Heart right ventricle (tissue), 16 donors: ENCODE data around the gene CASK. TPM values are rescaled to one million over a fixed set of nuclear protein-coding genes. Genes with fewer than 3 reads are reported as not detected.

Experiments
- ATAC-seq, 8 donors: fragments of 200-7000 bp; cut with Tn5 transposase; one replicate each; pipeline ENCODE4 v1.9.1; 2020; ENCODE audit warnings: mild to moderate bottlenecking in 8 of 8, moderate library complexity in 8 of 8, moderate number of reproducible peaks in 1 of 8
- DNase-seq, 2 donors: peaks; one replicate each; pipeline ENCODE4 v3.0.0-alpha.2; 2020
- H3K27ac ChIP-seq, 10 donors: fragments of 200-600 bp; sonication (generic) in 2 of 10; one replicate each; pipeline versions ENCODE4 v1.5.0 to v1.8.0; 2020 to 2022; ENCODE audit warnings: mild to moderate bottlenecking in 3 of 10
- H3K27me3 ChIP-seq, 7 donors: fragments of 200-600 bp; one replicate each; pipeline ENCODE4 v1.8.0; 2021 to 2022; ENCODE audit warnings: mild to moderate bottlenecking in 2 of 7
- H3K36me3 ChIP-seq, 9 donors: fragments of 200-600 bp; sonication (generic) in 1 of 9; one replicate each; pipeline versions ENCODE4 v1.5.0 to v1.8.0; 2020 to 2022; ENCODE audit warnings: mild to moderate bottlenecking in 2 of 9
- H3K4me1 ChIP-seq, 9 donors: fragments of 200-600 bp; sonication (generic) in 1 of 9; one replicate each; pipeline versions ENCODE4 v1.5.0 to v1.8.0; 2020 to 2022; ENCODE audit warnings: mild to moderate bottlenecking in 4 of 9
- H3K4me3 ChIP-seq, 10 donors: fragments of 200-600 bp; sonication (generic) in 2 of 10; one replicate each; pipeline versions ENCODE4 v1.5.0 to v1.8.0; 2020 to 2022; ENCODE audit warnings: mild to moderate bottlenecking in 7 of 10, moderate library complexity in 2 of 10
- H3K9me3 ChIP-seq, 11 donors: fragments of 200-600 bp in 10 of 11; sonication (generic) in 2 of 11; one replicate each; pipeline versions ENCODE4 v1.5.0 to v1.8.0; 2013 to 2022; ENCODE audit warnings: mild to moderate bottlenecking in 2 of 11, control low read depth in 1 of 11, moderate library complexity in 1 of 11
- WGBS, 2 donors: extraction: QIAGEN DNeasy Blood & Tissue Kit; methylation state at CpG; one replicate each; pipeline ENCODE4 v1.1.7; 2013; ENCODE audit warnings: inconsistent platforms in 1 of 2; 5-methylcytosine and 5-hydroxymethylcytosine counted together
- intact Hi-C, 10 donors: fragments of 100-400 bp; cut with DNase I; formaldehyde crosslinking; loops; one replicate each; pipeline versions ENCODE4 v1.11.1 to v1.14.2; 2022
- polyA plus RNA-seq, 2 donors: library from polyadenylated mRNA; stranded (reverse); fragments of 200-250 nt; gene quantifications; one replicate each; pipeline ENCODE4 v1.2.3, GENCODE V29; 2013
- total RNA-seq, 10 donors: library from RNA; stranded (reverse); fragmentation: NEBNext Ultra II Directional in 3 of 10; extraction: Animal tissue kit (Norgen Biotek cat#: 25700) in 3 of 10; gene quantifications; one replicate each; pipeline versions ENCODE4 v1.2.1 to v1.2.4, GENCODE V29; 2021 to 2023
- TF ChIP-seq, protein P1 (sequence below), 9 donors: fragments of 200-600 bp; sonication (generic) in 2 of 9; IDR thresholded peaks; one replicate each; pipeline versions ENCODE4 v1.5.0 to v1.8.0; 2021 to 2022; ENCODE audit warnings: antibody characterized with exemption in 9 of 9, mild to moderate bottlenecking in 5 of 9, moderate library complexity in 1 of 9
- donor health status: Arrhythmogenic right ventricular cardiomyopathy.
- donor health status: ischemic (EF 13 %, LVEDD 7.1; RV severe dilation, severe dysfunction).
- donor health status: healthy with polysubstance abuse.
- donor health status: DM: no; HTN: yes; CAD: no.
- donor health status: DM: no; HTN: no; CAD: no.
- donor health status: ischemic (EF 25% LVEDD 6.9; RV normal size, moderate dysfunction).
- donor health status: ischemic (EF 25% LVEDD 5.7; RV mildly dilated, moderate dysfunction).
- donor health status: healthy.
- donor health status: DM: yes; HTN: yes; CAD: no.
- donor health status: Ischemic cardiomyopathy.
- donor health status: ischemic (EF 35%, LVEDD 5.7; RV mildly dilated, moderate dysfunction).
- donor health status: nonischemic (EF 11% LVEDD 7.7; RV severe dilation, severe dysfunction).
- donor health status: DM: yes; HTN: yes; CAD: no.
- donor health status: PGD.
- donor health status: ischemic (EF 29% LVEDD 5.4; RV normal size, mild dysfunction).
- donor health status: nonischemic (EF 23%, LVEDD 6.1; RV moderate dilation, normal function).

Gene CASK
- total and polyA plus RNA-seq, 12 donors = 2.2 to 20.7 (median 12.7) TPM

GRCh38 chrX:41671082-41671481 is 252.3 kb downstream of the CASK start:
- peaks cover 0 to 7% (median 0%) of the 10 kb centered on the region in 9 donors for H3K36me3 ChIP-seq
- no peak overlapping the region for H3K4me3 ChIP-seq
- no peak for DNase-seq
- H3K4me1 ChIP-seq = peaks cover 0 to 10% (median 5%) of the 10 kb centered on the region in 9 donors
- WGBS, 2 donors = 95 to 97% methylated on average over 1 of the region's 1 CpG
- intact Hi-C loops = no loop called here
- ATAC-seq = no peak
- TF ChIP-seq, protein P1, sequence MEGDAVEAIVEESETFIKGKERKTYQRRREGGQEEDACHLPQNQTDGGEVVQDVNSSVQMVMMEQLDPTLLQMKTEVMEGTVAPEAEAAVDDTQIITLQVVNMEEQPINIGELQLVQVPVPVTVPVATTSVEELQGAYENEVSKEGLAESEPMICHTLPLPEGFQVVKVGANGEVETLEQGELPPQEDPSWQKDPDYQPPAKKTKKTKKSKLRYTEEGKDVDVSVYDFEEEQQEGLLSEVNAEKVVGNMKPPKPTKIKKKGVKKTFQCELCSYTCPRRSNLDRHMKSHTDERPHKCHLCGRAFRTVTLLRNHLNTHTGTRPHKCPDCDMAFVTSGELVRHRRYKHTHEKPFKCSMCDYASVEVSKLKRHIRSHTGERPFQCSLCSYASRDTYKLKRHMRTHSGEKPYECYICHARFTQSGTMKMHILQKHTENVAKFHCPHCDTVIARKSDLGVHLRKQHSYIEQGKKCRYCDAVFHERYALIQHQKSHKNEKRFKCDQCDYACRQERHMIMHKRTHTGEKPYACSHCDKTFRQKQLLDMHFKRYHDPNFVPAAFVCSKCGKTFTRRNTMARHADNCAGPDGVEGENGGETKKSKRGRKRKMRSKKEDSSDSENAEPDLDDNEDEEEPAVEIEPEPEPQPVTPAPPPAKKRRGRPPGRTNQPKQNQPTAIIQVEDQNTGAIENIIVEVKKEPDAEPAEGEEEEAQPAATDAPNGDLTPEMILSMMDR (IDR thresholded peaks at IDR 0.05) = no peak
- peaks cover 0 to 32% (median 0%) of the 10 kb centered on the region in 7 donors for H3K27me3 ChIP-seq
- no peaks in the 10 kb centered on the region for H3K9me3 ChIP-seq
- no peak overlapping the region for H3K27ac ChIP-seq

GRCh38 chrX:41670112-41670511 is 253.2 kb downstream of the CASK start:
- intact Hi-C loops = no loop called here
- no peaks in the 10 kb centered on the region for H3K9me3 ChIP-seq
- ATAC-seq = no peak
- peaks cover 0 to 7% (median 0%) of the 10 kb centered on the region in 9 donors for H3K36me3 ChIP-seq
- DNase-seq = no peak
- H3K27ac ChIP-seq = no peak overlapping the region
- H3K4me1 ChIP-seq = peaks cover 0 to 18% (median 9%) of the 10 kb centered on the region in 9 donors
- TF ChIP-seq, protein P1 (IDR thresholded peaks at IDR 0.05) = no peak
- peaks cover 0 to 35% (median 0%) of the 10 kb centered on the region in 7 donors for H3K27me3 ChIP-seq
- no peak overlapping the region for H3K4me3 ChIP-seq

DNA sequence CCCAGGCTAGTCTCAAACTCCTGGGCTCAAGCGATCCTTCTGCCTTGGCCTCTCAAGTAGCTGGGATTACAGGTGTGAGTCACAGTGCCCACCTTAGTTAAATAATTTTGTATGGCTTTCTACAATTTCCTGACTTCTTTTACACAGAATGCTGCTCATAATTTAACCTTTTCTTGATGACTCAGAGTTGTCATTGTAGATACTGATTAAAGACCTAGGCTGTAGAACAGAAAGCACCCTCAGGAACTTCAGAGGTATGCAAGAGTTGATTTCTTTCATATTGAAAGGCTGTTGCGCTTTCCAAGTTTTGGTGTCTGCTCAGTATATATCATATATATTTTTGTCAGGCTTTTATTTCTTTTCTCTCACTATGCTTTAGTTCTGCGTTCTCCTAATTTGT is 255.7 kb downstream of the CASK start:
- ATAC-seq (no peak), DNase-seq (no peak)
- Histone ChIP-seq H3K36me3 (peaks cover 0 to 7% (median 0%) of the 10 kb centered on the region in 9 donors), H3K4me3 (no peak overlapping the region), H3K9me3 (no peaks in the 10 kb centered on the region), H3K27ac (no peak overlapping the region), H3K27me3 (peaks cover 0 to 36% (median 0%) of the 10 kb centered on the region in 7 donors), H3K4me1 (peaks cover 0 to 37% (median 9%) of the 10 kb centered on the region in 9 donors)
- 97 to 100% methylated on average over 3 of the region's 3 CpGs for WGBS, 2 donors
- TF ChIP-seq, protein P1 (IDR thresholded peaks at IDR 0.05) = no peak
- intact Hi-C loops = no loop called here

DNA sequence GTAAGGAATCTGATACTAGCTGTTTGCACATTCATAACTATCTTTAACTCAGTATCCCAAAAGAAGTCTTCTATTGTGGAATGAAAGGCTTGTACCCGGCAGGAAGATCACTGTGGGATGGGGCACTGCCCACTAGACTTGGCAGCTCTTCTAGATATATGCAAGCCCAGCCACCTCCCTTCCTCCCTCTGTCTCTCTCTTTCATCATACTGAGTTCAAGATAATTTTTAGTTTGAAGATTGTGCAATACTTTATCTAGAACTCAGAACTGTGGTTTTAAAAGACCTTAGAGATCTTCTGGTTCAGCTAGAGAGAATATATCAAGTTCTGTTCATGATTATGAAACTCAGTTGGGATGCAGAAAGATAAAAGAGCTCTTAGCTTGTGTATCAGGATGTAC is 257.1 kb downstream of the CASK start:
- Histone ChIP-seq H3K27ac (peak overlapping the region in 2 of 10 donors; percentile 3 to 34), H3K4me1 (peaks cover 0 to 37% (median 9%) of the 10 kb centered on the region in 9 donors), H3K9me3 (no peaks in the 10 kb centered on the region), H3K4me3 (no peak overlapping the region), H3K27me3 (peaks cover 0 to 48% (median 0%) of the 10 kb centered on the region in 7 donors), H3K36me3 (peaks cover 0 to 7% (median 0%) of the 10 kb centered on the region in 9 donors)
- TF ChIP-seq, protein P1 (IDR thresholded peaks at IDR 0.05) = no peak
- no peak for DNase-seq
- peak in 1 of 8 donors; percentile 47 for ATAC-seq
- 11 to 35% methylated on average over 1 of the region's 1 CpG for WGBS, 2 donors
- intact Hi-C loops = no loop called here
